ENCODE results near the gene RAB39A. TPM values are rescaled to one million over a fixed set of nuclear protein-coding genes. Genes with fewer than 3 reads are reported as not detected.
"Not testable (repeated sequence)": the region's sequence is repeated elsewhere in the genome, so short reads cannot be mapped to it uniquely, and the experiment has no call there.

Gene RAB39A
- total and polyA plus RNA-seq, 2 experiments from 2014 or later = 0.43 TPM; not detected in 1

DNA sequence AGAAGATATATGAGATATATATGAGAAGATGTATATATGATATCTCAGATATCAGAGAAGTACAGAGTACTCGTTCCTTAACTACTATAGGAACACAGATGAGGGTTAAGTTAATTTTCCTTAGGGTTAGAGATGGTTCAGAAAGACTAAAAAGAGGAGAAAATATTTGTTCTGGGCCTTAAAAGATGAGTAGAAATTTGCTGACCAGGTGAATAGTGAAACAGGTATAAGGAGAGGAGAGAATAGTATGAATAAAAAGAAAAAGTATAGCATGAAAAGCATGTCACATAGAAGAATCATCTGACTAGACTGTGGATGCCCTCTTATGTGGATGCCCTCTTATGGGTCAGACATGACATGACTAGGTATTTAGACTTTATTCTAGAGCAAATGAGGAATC lies 6.3 kb upstream of the RAB39A start:
- Histone ChIP-seq H3K27ac (no peak overlapping the region), H4K20me1 (ENCODE audit: insufficient read depth, poor library complexity, severe bottlenecking) (no peaks in the 10 kb centered on the region), H3K27me3 (no peaks in the 10 kb centered on the region), H3K9me2 (replicated peaks; ENCODE audit: insufficient read depth) (no peaks in the 10 kb centered on the region), H3K79me2 (no peaks in the 10 kb centered on the region), H3K4me3 (no peak overlapping the region), H3K4me1 (ENCODE audit: insufficient read depth) (no peaks in the 10 kb centered on the region), H2AFZ (no peak overlapping the region), H3K4me2 (no peak overlapping the region), H3K9me3 (ENCODE audit: low read depth) (no peaks in the 10 kb centered on the region), H3K36me3 (replicated peaks; ENCODE audit: insufficient read depth, low read depth) (no peaks in the 10 kb centered on the region)
- TF ChIP-seq, protein P1, sequence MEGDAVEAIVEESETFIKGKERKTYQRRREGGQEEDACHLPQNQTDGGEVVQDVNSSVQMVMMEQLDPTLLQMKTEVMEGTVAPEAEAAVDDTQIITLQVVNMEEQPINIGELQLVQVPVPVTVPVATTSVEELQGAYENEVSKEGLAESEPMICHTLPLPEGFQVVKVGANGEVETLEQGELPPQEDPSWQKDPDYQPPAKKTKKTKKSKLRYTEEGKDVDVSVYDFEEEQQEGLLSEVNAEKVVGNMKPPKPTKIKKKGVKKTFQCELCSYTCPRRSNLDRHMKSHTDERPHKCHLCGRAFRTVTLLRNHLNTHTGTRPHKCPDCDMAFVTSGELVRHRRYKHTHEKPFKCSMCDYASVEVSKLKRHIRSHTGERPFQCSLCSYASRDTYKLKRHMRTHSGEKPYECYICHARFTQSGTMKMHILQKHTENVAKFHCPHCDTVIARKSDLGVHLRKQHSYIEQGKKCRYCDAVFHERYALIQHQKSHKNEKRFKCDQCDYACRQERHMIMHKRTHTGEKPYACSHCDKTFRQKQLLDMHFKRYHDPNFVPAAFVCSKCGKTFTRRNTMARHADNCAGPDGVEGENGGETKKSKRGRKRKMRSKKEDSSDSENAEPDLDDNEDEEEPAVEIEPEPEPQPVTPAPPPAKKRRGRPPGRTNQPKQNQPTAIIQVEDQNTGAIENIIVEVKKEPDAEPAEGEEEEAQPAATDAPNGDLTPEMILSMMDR (IDR thresholded peaks at IDR 0.05; ENCODE audit: poor library complexity) = no peak
- TF ChIP-seq EZH2phosphoT487 (IDR thresholded peaks at IDR 0.05; ENCODE audit: low read depth, severe bottlenecking, unreplicated experiment) (no peak), EZH2 (IDR thresholded peaks at IDR 0.05; ENCODE audit: borderline replicate concordance) (no peak)
- DNase-seq (ENCODE audit: low spot score) = no peak
- WGBS (ENCODE audit: low lambda C conversion rate, missing lambda C conversion rate) = 82% methylated on average over 1 of the region's 1 CpG

- H3K4me2 ChIP-seq; H4K20me1 ChIP-seq (ENCODE audit: insufficient read depth, poor library complexity, severe bottlenecking); H3K27me3 ChIP-seq; H3K4me1 ChIP-seq (ENCODE audit: insufficient read depth); DNase-seq (ENCODE audit: low spot score); H3K79me2 ChIP-seq; H2AFZ ChIP-seq; H3K9me3 ChIP-seq (ENCODE audit: low read depth); H3K27ac ChIP-seq; H3K36me3 ChIP-seq (replicated peaks; ENCODE audit: insufficient read depth, low read depth); H3K9me2 ChIP-seq (replicated peaks; ENCODE audit: insufficient read depth); H3K4me3 ChIP-seq: not testable (repeated sequence)
- WGBS (ENCODE audit: low lambda C conversion rate, missing lambda C conversion rate) = no CpG with 5 or more reads among the region's 1 CpG
Observed at GRCh38 chr11:107923519-107923918, 4.7 kb upstream of the RAB39A start.

DNA sequence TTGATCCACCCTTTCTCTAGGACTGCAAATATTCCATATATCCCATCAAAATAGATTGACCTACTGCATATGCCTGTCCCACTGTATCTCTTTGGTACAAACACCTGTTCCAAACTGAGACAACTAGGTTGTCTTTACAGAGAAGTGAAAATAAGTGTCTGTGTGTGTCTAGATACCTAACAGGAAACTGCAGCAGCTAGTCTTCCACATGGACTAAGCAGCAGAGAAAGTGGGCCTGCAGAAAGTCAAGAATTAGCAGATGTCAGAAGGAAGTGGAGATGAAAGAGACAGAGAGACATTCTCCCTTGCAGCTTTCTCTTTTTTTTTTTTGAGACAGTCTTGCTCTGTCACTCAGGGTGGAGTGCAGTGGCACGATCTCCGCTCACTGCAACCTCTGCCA lies 3.9 kb upstream of the RAB39A start:
- TF ChIP-seq, protein P1 (IDR thresholded peaks at IDR 0.05; ENCODE audit: poor library complexity) = no peak
- no peak for TF ChIP-seq EZH2phosphoT487 (IDR thresholded peaks at IDR 0.05; ENCODE audit: low read depth, severe bottlenecking, unreplicated experiment)
- Histone ChIP-seq H3K27ac (no peak overlapping the region), H2AFZ (no peak overlapping the region), H3K9me3 (ENCODE audit: low read depth) (no peaks in the 10 kb centered on the region), H3K9me2 (replicated peaks; ENCODE audit: insufficient read depth) (no peaks in the 10 kb centered on the region), H3K36me3 (replicated peaks; ENCODE audit: insufficient read depth, low read depth) (no peaks in the 10 kb centered on the region), H3K4me3 (no peak overlapping the region), H4K20me1 (ENCODE audit: insufficient read depth, poor library complexity, severe bottlenecking) (no peaks in the 10 kb centered on the region), H3K4me1 (ENCODE audit: insufficient read depth) (peaks cover 6% of the 10 kb centered on the region), H3K4me2 (no peak overlapping the region), H3K27me3 (peaks cover 1% of the 10 kb centered on the region), H3K79me2 (no peaks in the 10 kb centered on the region)
- DNase-seq (ENCODE audit: low spot score) = no peak
- WGBS (ENCODE audit: low lambda C conversion rate, missing lambda C conversion rate) = 75% methylated on average over 2 of the region's 2 CpGs

GRCh38 chr11:107927559-107927958 lies 689 bp upstream of the RAB39A start:
- DNase-seq (ENCODE audit: low spot score) = no peak
- Histone ChIP-seq H3K79me2 (no peaks in the 10 kb centered on the region), H3K27me3 (peaks cover 12% of the 10 kb centered on the region), H3K4me3 (no peak overlapping the region), H3K36me3 (replicated peaks; ENCODE audit: insufficient read depth, low read depth) (no peaks in the 10 kb centered on the region), H3K9me3 (ENCODE audit: low read depth) (no peaks in the 10 kb centered on the region), H3K27ac (no peak overlapping the region), H4K20me1 (ENCODE audit: insufficient read depth, poor library complexity, severe bottlenecking) (no peaks in the 10 kb centered on the region), H3K4me1 (ENCODE audit: insufficient read depth) (peaks cover 6% of the 10 kb centered on the region), H3K4me2 (peak overlapping the region; percentile 98), H3K9me2 (replicated peaks; ENCODE audit: insufficient read depth) (no peaks in the 10 kb centered on the region), H2AFZ (peak overlapping the region; percentile 65)
- 90% methylated on average over 5 of the region's 5 CpGs for WGBS (ENCODE audit: low lambda C conversion rate, missing lambda C conversion rate)
- TF ChIP-seq EZH2phosphoT487 (IDR thresholded peaks at IDR 0.05; ENCODE audit: low read depth, severe bottlenecking, unreplicated experiment) = no peak
- TF ChIP-seq, protein P1 (IDR thresholded peaks at IDR 0.05; ENCODE audit: poor library complexity) = no peak
- no peak for TF ChIP-seq EZH2 (IDR thresholded peaks at IDR 0.05; ENCODE audit: borderline replicate concordance)

Data from hepatocyte (in vitro differentiated cells).